Measurements from ENCODE around the gene MSMB.
"Not testable (repeated sequence)": the region's sequence is repeated elsewhere in the genome, so short reads cannot be mapped to it uniquely, and the experiment has no call there.

Gene MSMB

GRCh38 chr10:46006219-46006618 is 39.9 kb downstream of the MSMB start:
- no peak for DNase-seq (ENCODE audit: low spot score)

- DNase-seq (ENCODE audit: low spot score) = no peak
These were observed 40.7 kb downstream of the MSMB start for GRCh38 chr10:46005383-46005782.

GRCh38 chr10:46004963-46005362 is 41.1 kb downstream of the MSMB start:
- no peak for DNase-seq (ENCODE audit: low spot score)

- DNase-seq (ENCODE audit: low spot score) = no peak
These were observed 43.0 kb downstream of the MSMB start for GRCh38 chr10:46002916-46003693.

- not testable (repeated sequence) for DNase-seq (ENCODE audit: low spot score)
These were observed 43.8 kb downstream of the MSMB start for GRCh38 chr10:46002189-46002687.

- no peak for DNase-seq (ENCODE audit: low spot score)
These were observed 44.8 kb downstream of the MSMB start for GRCh38 chr10:46001187-46001756.

- DNase-seq (ENCODE audit: low spot score) = no peak
These were observed 45.5 kb downstream of the MSMB start for GRCh38 chr10:46000538-46000937.

- DNase-seq (ENCODE audit: low spot score) = not testable (repeated sequence)
These were observed 46.1 kb downstream of the MSMB start for GRCh38 chr10:45999955-46000354.

GRCh38 chr10:45997994-45998763 is 47.9 kb downstream of the MSMB start:
- DNase-seq (ENCODE audit: low spot score) = no peak

- DNase-seq (ENCODE audit: low spot score) = no peak
These were observed 48.5 kb downstream of the MSMB start for GRCh38 chr10:45997557-45997956.

GRCh38 chr10:45985590-45985989 is 60.5 kb downstream of the MSMB start:
- DNase-seq (ENCODE audit: low spot score) = not testable (repeated sequence)

- not testable (repeated sequence) for DNase-seq (ENCODE audit: low spot score)
These were observed 61.6 kb downstream of the MSMB start for GRCh38 chr10:45984473-45984872.

- not testable (repeated sequence) for DNase-seq (ENCODE audit: low spot score)
These were observed 62.4 kb downstream of the MSMB start for GRCh38 chr10:45983538-45984186.

Data from germinal center (tissue), 1 donor.